T-cell (primary cell): Measurements from ENCODE around the gene PIPOX. TPM values are rescaled to one million over a fixed set of nuclear protein-coding genes. Genes with fewer than 3 reads are reported as not detected.

ENCODE experiments used
- ATAC-seq, 4 experiments: fragments of 200-7000 bp in 3 of 4; fragments of 150-1000 bp in 1 of 4; cut with Tn5 transposase; replicated peaks in 1 of 4; 1 replicate in 3 of 4; 2 replicates in 1 of 4; pipeline ENCODE4 v1.10.0; 2021; ENCODE audit warnings: moderate library complexity in 3 of 4, mild to moderate bottlenecking in 2 of 4, moderate number of reproducible peaks in 1 of 4
- CTCF ChIA-PET, 2 donors: fragments of 300-600 bp; sonication (Branson Sonifier 250); formaldehyde crosslinking; loops; one replicate each; lab custom pipeline; 2022; ENCODE audit warnings: antibody characterized with exemption in 2 of 2; lab: Charles Lee
- POLR2A ChIA-PET, 2 donors: fragments of 300-600 bp; sonication (Branson Sonifier 250); formaldehyde crosslinking; loops; one replicate each; lab custom pipeline; 2022; ENCODE audit warnings: antibody characterized with exemption in 2 of 2; lab: Charles Lee
- DNase-seq, 35 experiments: peaks; one replicate each; pipeline versions ENCODE4 v3.0.0 to v3.0.0-alpha.2; 2013 to 2023
- H3K27ac ChIP-seq: one replicate; pipeline ENCODE4 v1.5.1; 2013; ENCODE audit warnings: low read length
- H3K27me3 ChIP-seq, 2 experiments: replicated peaks in 1 of 2; 1 replicate in 1 of 2; 2 replicates in 1 of 2; pipeline versions ENCODE4 v1.6.1 to v1.7.0; 2013; ENCODE audit warnings: low read length in 1 of 2, mixed read lengths in 1 of 2; ENCODE audit not compliant: control insufficient read depth in 2 of 2, insufficient read depth in 2 of 2; ENCODE audit errors: extremely low read depth in 1 of 2
- H3K36me3 ChIP-seq, 2 donors: 1 replicate in 1 of 2; 2 replicates in 1 of 2; pipeline versions ENCODE4 v1.6.1 to v1.7.0; 2013; ENCODE audit warnings: low read length in 1 of 2; ENCODE audit not compliant: control insufficient read depth in 2 of 2, insufficient read depth in 1 of 2; ENCODE audit errors: extremely low read depth in 1 of 2
- H3K4me1 ChIP-seq, 2 experiments: 1 replicate in 1 of 2; 2 replicates in 1 of 2; pipeline versions ENCODE4 v1.6.1 to v1.7.0; 2013; ENCODE audit warnings: low read length in 2 of 2, mixed read lengths in 1 of 2; ENCODE audit not compliant: insufficient read depth in 2 of 2, control insufficient read depth in 1 of 2; ENCODE audit errors: extremely low read depth in 1 of 2
- H3K4me3 ChIP-seq, 2 donors: 1 replicate in 1 of 2; 2 replicates in 1 of 2; pipeline versions ENCODE4 v1.5.1 to v1.7.0; 2013; ENCODE audit warnings: mild to moderate bottlenecking in 2 of 2, low read length in 1 of 2, moderate library complexity in 1 of 2; ENCODE audit not compliant: control insufficient read depth in 1 of 2; ENCODE audit errors: extremely low read depth in 1 of 2
- H3K9me3 ChIP-seq: 2 replicates; pipeline ENCODE4 v1.7.0; 2013
- H3K27ac Mint-ChIP-seq, 2 donors: one replicate each; pipeline ENCODE4 v1.8.0; 2020 to 2021; ENCODE audit warnings: mild to moderate bottlenecking in 2 of 2, mixed read lengths in 2 of 2
- H3K27me3 Mint-ChIP-seq, 2 donors: one replicate each; pipeline ENCODE4 v1.8.0; 2021 to 2022; ENCODE audit warnings: mixed read lengths in 2 of 2
- H3K36me3 Mint-ChIP-seq: one replicate; pipeline ENCODE4 v1.8.0; 2021; ENCODE audit warnings: mixed read lengths
- H3K4me1 Mint-ChIP-seq, 3 donors: one replicate each; pipeline ENCODE4 v1.8.0; 2020 to 2022; ENCODE audit warnings: mixed read lengths in 3 of 3, mild to moderate bottlenecking in 1 of 3
- H3K4me3 Mint-ChIP-seq, 3 donors: one replicate each; pipeline ENCODE4 v1.8.0; 2020 to 2022; ENCODE audit warnings: mild to moderate bottlenecking in 3 of 3, mixed read lengths in 3 of 3, moderate library complexity in 3 of 3
- H3K9me3 Mint-ChIP-seq, 3 donors: one replicate each; pipeline ENCODE4 v1.8.0; 2020 to 2022; ENCODE audit warnings: mixed read lengths in 3 of 3
- WGBS: methylation state at CpG from one replicate; pipeline ENCODE4 v1.1.5; 2013; ENCODE audit warnings: missing lambda C conversion rate; ENCODE audit not compliant: insufficient coverage; 5-methylcytosine and 5-hydroxymethylcytosine counted together
- total RNA-seq, 35 experiments: library from RNA in 6 of 35; stranded (reverse) in 6 of 35; fragments of 120-200 nt in 1 of 35; gene quantifications; one replicate each; pipeline versions ENCODE4 v1.2.1 to v1.2.4 and lab custom pipeline; 2013 to 2026

The PIPOX gene
- total RNA-seq: 1 to 10 TPM; 2.4 to 5.7 (median 4.6) TPM
- 2.6 TPM for total RNA-seq (2013)
- total RNA-seq (lab: John Stamatoyannopoulos, UW): 0.51 to 5.3 (median 3.5) reads per million in 29 experiments

GRCh38 chr17:29042679-29043538, at the start of gene PIPOX:
PIPOX (plus strand) TSS chr17:29043141; CDS start chr17:29043226, 85 bp downstream.
- WGBS: 64% methylated on average over 12 of the region's 13 CpGs
- ChIA-PET POLR2A (no interaction called here), CTCF (interaction anchor here in 1 of 2 donors (0.6 kb wide), 1 partner anchor 12 kb away, joined by 3 read pairs; no protein-coding TSS in a partner anchor)
- no peaks in the 10 kb centered on the region for H3K36me3 Mint-ChIP-seq
- H3K4me1 Mint-ChIP-seq: peaks cover 0 to 8% (median 5%) of the 10 kb centered on the region in 3 donors
- no peaks in the 10 kb centered on the region for H3K36me3 ChIP-seq
- H3K27ac Mint-ChIP-seq: no peak within 1 kb of the TSS
- peaks cover 18% of the 10 kb centered on the region in 2 donors for H3K27me3 Mint-ChIP-seq
- no peak within 1 kb of the TSS for H3K4me3 ChIP-seq
- H3K9me3 ChIP-seq: no peaks in the 10 kb centered on the region
- no peak within 1 kb of the TSS for H3K27ac ChIP-seq
- ATAC-seq: no peak
- no peak within 1 kb of the TSS for H3K4me3 Mint-ChIP-seq
- DNase-seq: no peak
- peaks cover 0 to 30% of the 10 kb centered on the region in 2 experiments for H3K27me3 ChIP-seq
- peaks cover 0 to 7% of the 10 kb centered on the region in 2 experiments for H3K4me1 ChIP-seq
- H3K9me3 Mint-ChIP-seq: no peaks in the 10 kb centered on the region

DNA sequence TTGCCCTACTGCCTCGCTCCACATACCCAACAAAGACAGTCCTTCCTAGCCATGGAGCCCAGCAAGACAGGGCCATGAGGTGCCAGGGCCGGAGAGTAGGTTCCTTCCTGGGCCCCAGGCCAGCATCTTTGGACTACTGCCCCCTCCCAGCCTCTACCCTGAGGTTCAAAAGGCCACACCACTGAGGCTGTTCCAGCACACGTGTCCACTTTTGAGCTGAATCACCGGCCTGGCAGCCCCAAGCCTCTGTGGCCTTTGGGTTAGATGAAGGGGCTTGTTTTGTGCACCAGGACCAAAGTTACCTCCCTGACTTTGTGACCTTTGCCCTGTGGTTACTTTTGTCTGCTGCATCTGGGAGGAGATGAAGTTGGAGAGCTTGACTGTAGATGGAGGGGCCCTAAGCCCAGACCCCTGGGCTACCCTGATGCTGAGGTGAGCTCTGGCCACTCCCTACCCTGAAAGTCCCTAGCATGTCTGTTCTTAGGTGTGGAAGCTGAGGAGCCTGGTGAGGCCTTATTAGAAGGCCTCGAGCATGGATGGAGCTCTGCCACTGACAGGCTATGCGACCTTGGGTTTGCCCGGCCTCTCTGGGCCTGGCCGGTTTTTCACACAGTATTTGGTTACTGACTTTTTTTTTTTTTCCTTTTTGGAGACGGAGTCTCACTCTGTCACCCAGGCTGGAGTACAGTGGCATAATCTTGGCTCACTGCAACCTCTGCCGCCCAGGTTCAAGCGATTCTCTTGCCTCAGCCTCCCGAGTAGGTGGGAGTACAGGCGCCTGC, 49.1 kb upstream of the PIPOX start:
- H3K4me3 Mint-ChIP-seq: no peak overlapping the region
- Histone ChIP-seq H3K4me1 (no peaks in the 10 kb centered on the region), H3K9me3 (no peaks in the 10 kb centered on the region), H3K27me3 (peaks cover 0 to 49% of the 10 kb centered on the region in 2 experiments), H3K36me3 (no peaks in the 10 kb centered on the region), H3K27ac (no peak overlapping the region), H3K4me3 (no peak overlapping the region)
- WGBS: 72% methylated on average over 7 of the region's 13 CpGs
- no peaks in the 10 kb centered on the region for H3K36me3 Mint-ChIP-seq
- no peaks in the 10 kb centered on the region for H3K9me3 Mint-ChIP-seq
- ChIA-PET CTCF (no interaction called here), POLR2A (interaction anchor here in 1 of 2 donors (0.6 kb wide), 1 partner anchor 1826 kb away, joined by 5 read pairs; no protein-coding TSS in a partner anchor)
- H3K27ac Mint-ChIP-seq: no peak overlapping the region
- H3K4me1 Mint-ChIP-seq: no peaks in the 10 kb centered on the region
- H3K27me3 Mint-ChIP-seq: peaks cover 17 to 23% of the 10 kb centered on the region in 2 donors
- ATAC-seq: no peak
- no peak for DNase-seq

DNA sequence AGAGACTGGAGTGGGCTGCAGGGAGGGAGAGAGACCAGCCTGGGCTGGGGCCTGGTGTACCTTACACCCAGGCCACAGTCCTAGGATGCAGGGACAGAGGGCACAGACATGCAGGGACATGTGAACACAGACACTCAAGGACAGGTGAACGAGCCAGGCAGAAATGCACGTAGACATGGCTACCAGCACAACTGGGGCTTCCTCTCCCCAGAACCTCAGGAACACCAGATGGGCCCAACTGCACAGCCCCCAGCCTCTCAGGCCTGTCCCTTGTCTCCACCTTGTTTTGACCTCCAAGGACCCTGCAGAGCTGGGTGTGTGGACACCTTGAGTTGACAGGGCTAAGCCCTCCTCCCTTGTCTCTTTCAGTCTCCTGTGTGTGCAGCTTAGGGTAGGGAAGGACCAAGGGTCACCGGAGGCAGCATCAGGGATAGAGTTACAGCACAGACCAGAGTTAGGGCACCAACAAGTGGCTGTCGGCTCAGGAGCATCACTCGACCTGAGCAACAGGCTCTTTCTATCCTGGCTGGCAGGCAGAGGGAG, 46.3 kb upstream of the PIPOX start:
- H3K36me3 ChIP-seq: no peaks in the 10 kb centered on the region
- H3K4me3 Mint-ChIP-seq: no peak overlapping the region
- CTCF ChIA-PET: no interaction called here

GRCh38 chr17:28997806-28998205, 45.1 kb upstream of the PIPOX start:
- Histone ChIP-seq H3K4me1 (no peaks in the 10 kb centered on the region), H3K36me3 (no peaks in the 10 kb centered on the region), H3K9me3 (no peaks in the 10 kb centered on the region), H3K27me3 (peaks cover 0 to 70% of the 10 kb centered on the region in 2 experiments), H3K27ac (no peak overlapping the region), H3K4me3 (no peak overlapping the region)
- Mint-ChIP-seq H3K27me3 (peaks cover 25 to 39% of the 10 kb centered on the region in 2 donors), H3K27ac (no peak overlapping the region), H3K4me1 (no peaks in the 10 kb centered on the region), H3K36me3 (no peaks in the 10 kb centered on the region), H3K9me3 (no peaks in the 10 kb centered on the region), H3K4me3 (no peak overlapping the region)
- DNase-seq (no peak), ATAC-seq (no peak)
- WGBS: no CpG with 5 or more reads among the region's 1 CpG
- ChIA-PET CTCF (no interaction called here), POLR2A (no interaction called here)

More for the DNA sequence above, 46.3 kb upstream of the PIPOX start:
- H3K4me1 Mint-ChIP-seq: no peaks in the 10 kb centered on the region
- DNase-seq (no peak), ATAC-seq (no peak)
- no peaks in the 10 kb centered on the region for H3K4me1 ChIP-seq
- H3K9me3 ChIP-seq: no peaks in the 10 kb centered on the region
- H3K27ac Mint-ChIP-seq: no peak overlapping the region
- WGBS: 49% methylated on average over 5 of the region's 5 CpGs
- H3K4me3 ChIP-seq: no peak overlapping the region
- no peaks in the 10 kb centered on the region for H3K9me3 Mint-ChIP-seq
- no peaks in the 10 kb centered on the region for H3K36me3 Mint-ChIP-seq
- H3K27me3 ChIP-seq: peaks cover 0 to 64% of the 10 kb centered on the region in 2 experiments
- H3K27me3 Mint-ChIP-seq: peaks cover 25 to 36% of the 10 kb centered on the region in 2 donors
- POLR2A ChIA-PET: no interaction called here
- no peak overlapping the region for H3K27ac ChIP-seq

GRCh38 chr17:28999206-28999605, 43.7 kb upstream of the PIPOX start:
- DNase-seq: no peak
- no peak for ATAC-seq
- ChIA-PET CTCF (no interaction called here), POLR2A (no interaction called here)
- Histone ChIP-seq H3K27me3 (peaks cover 0 to 71% of the 10 kb centered on the region in 2 experiments), H3K4me1 (no peaks in the 10 kb centered on the region), H3K4me3 (no peak overlapping the region), H3K27ac (no peak overlapping the region), H3K9me3 (no peaks in the 10 kb centered on the region), H3K36me3 (no peaks in the 10 kb centered on the region)
- WGBS: no CpG with 5 or more reads among the region's 5 CpGs
- peaks cover 29 to 50% of the 10 kb centered on the region in 2 donors for H3K27me3 Mint-ChIP-seq
- no peaks in the 10 kb centered on the region for H3K9me3 Mint-ChIP-seq
- no peaks in the 10 kb centered on the region for H3K36me3 Mint-ChIP-seq
- H3K27ac Mint-ChIP-seq: no peak overlapping the region
- no peak overlapping the region for H3K4me3 Mint-ChIP-seq
- no peaks in the 10 kb centered on the region for H3K4me1 Mint-ChIP-seq

DNA sequence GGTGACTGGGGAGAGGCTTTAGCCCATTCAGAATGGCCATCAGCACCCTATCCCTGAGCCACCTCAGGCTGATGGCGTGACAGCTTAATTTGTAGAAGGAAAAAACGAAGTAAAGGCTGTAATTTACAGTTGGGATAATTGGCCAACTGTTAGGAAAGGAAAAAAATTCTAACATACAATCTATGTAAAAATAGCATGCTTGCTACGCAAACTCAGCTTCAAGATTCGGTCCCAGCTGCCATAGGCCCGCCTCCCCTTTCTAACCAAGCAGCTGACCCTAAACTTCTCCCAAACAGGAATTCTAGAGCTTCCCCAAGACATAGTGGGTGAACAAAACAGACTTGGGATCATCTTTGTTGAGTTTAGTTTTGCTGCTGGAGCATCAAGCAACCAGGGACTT, 42.0 kb upstream of the PIPOX start:
- Mint-ChIP-seq H3K4me1 (no peaks in the 10 kb centered on the region), H3K27ac (no peak overlapping the region), H3K36me3 (no peaks in the 10 kb centered on the region), H3K4me3 (no peak overlapping the region), H3K9me3 (no peaks in the 10 kb centered on the region), H3K27me3 (peaks cover 26 to 57% of the 10 kb centered on the region in 2 donors)
- DNase-seq (no peak), ATAC-seq (no peak)
- ChIA-PET CTCF (no interaction called here), POLR2A (no interaction called here)
- no peaks in the 10 kb centered on the region for H3K9me3 ChIP-seq
- H3K4me3 ChIP-seq: no peak overlapping the region
- H3K27ac ChIP-seq: no peak overlapping the region
- H3K36me3 ChIP-seq: no peaks in the 10 kb centered on the region
- WGBS: no CpG with 5 or more reads among the region's 5 CpGs
- peaks cover 0 to 76% of the 10 kb centered on the region in 2 experiments for H3K27me3 ChIP-seq
- H3K4me1 ChIP-seq: peaks cover 0 to 4% of the 10 kb centered on the region in 2 experiments
